ENCODE data around the gene SMAD3. TPM values are rescaled to one million over a fixed set of nuclear protein-coding genes. Genes with fewer than 3 reads are reported as not detected.

SMAD3 gene
- polyA plus RNA-seq, 1 donor from 2014 or later = 1.0 TPM

GRCh38 chr15:67186688-67187087 is 121.3 kb downstream of the SMAD3 start:
- no peak for TF ChIP-seq EP300 (conservative IDR thresholded peaks at IDR 0.05; ENCODE audit: poor library complexity, severe bottlenecking)
- TF ChIP-seq REST (IDR thresholded peaks at IDR 0.05; ENCODE audit: borderline replicate concordance) = no peak
- no peak for TF ChIP-seq CTCF (IDR thresholded peaks at IDR 0.05; ENCODE audit: poor library complexity, severe bottlenecking)
- TF ChIP-seq EZH2 (IDR thresholded peaks at IDR 0.05; ENCODE audit: borderline replicate concordance, insufficient read depth, low read length, poor library complexity, severe bottlenecking) = no peak
- no peak for TF ChIP-seq RAD21 (conservative IDR thresholded peaks at IDR 0.05)
- no peak for TF ChIP-seq POLR2AphosphoS5 (IDR thresholded peaks at IDR 0.05)
- TF ChIP-seq MXI1 (conservative IDR thresholded peaks at IDR 0.05; ENCODE audit: poor library complexity, severe bottlenecking) = no peak
- TF ChIP-seq SMC3 (conservative IDR thresholded peaks at IDR 0.05; ENCODE audit: poor library complexity) = no peak
- no peak for TF ChIP-seq TAF1 (IDR thresholded peaks at IDR 0.05; ENCODE audit: low read depth)

GRCh38 chr15:67187351-67187854 is 122.0 kb downstream of the SMAD3 start:
- no peak overlapping the region for H2AFZ ChIP-seq (ENCODE audit: low read depth, low read length)

More at GRCh38 chr15:67186688-67187087, 121.3 kb downstream of the SMAD3 start:
- H3K27me3 ChIP-seq (ENCODE audit: insufficient read depth, low read depth, low read length) = no peaks in the 10 kb centered on the region
- H3K36me3 ChIP-seq (ENCODE audit: insufficient read depth, low read length) = no peaks in the 10 kb centered on the region
- H3K9ac ChIP-seq (ENCODE audit: low read length) = no peak overlapping the region
- H3K27ac ChIP-seq (ENCODE audit: low read length) = no peak overlapping the region
- H3K79me2 ChIP-seq (replicated peaks; ENCODE audit: insufficient read depth, low read length) = no peaks in the 10 kb centered on the region
- no peaks in the 10 kb centered on the region for H3F3A ChIP-seq (ENCODE audit: insufficient read depth, low read length, poor library complexity, severe bottlenecking)
- no peak overlapping the region for H2AFZ ChIP-seq (ENCODE audit: low read depth, low read length)
- no peaks in the 10 kb centered on the region for H4K20me1 ChIP-seq (ENCODE audit: insufficient read depth)
- H3K4me2 ChIP-seq (ENCODE audit: low read length) = no peak overlapping the region
- H3K9me2 ChIP-seq (ENCODE audit: insufficient read depth, low read length) = no peaks in the 10 kb centered on the region
- no peaks in the 10 kb centered on the region for H3K9me3 ChIP-seq (ENCODE audit: low read length)
- no peak overlapping the region for H3K4me3 ChIP-seq (ENCODE audit: low read length)

More at GRCh38 chr15:67187351-67187854, 122.0 kb downstream of the SMAD3 start:
- TF ChIP-seq EP300 (conservative IDR thresholded peaks at IDR 0.05; ENCODE audit: poor library complexity, severe bottlenecking) = no peak
- no peak for TF ChIP-seq MXI1 (conservative IDR thresholded peaks at IDR 0.05; ENCODE audit: poor library complexity, severe bottlenecking)
- no peak for TF ChIP-seq RAD21 (conservative IDR thresholded peaks at IDR 0.05)
- no peak for TF ChIP-seq EZH2 (IDR thresholded peaks at IDR 0.05; ENCODE audit: borderline replicate concordance, insufficient read depth, low read length, poor library complexity, severe bottlenecking)
- TF ChIP-seq REST (IDR thresholded peaks at IDR 0.05; ENCODE audit: borderline replicate concordance) = no peak
- TF ChIP-seq POLR2AphosphoS5 (IDR thresholded peaks at IDR 0.05) = no peak
- TF ChIP-seq CTCF (IDR thresholded peaks at IDR 0.05; ENCODE audit: poor library complexity, severe bottlenecking) = no peak
- no peak for TF ChIP-seq SMC3 (conservative IDR thresholded peaks at IDR 0.05; ENCODE audit: poor library complexity)
- no peak for TF ChIP-seq TAF1 (IDR thresholded peaks at IDR 0.05; ENCODE audit: low read depth)
- no peaks in the 10 kb centered on the region for H3K9me2 ChIP-seq (ENCODE audit: insufficient read depth, low read length)
- H3K9ac ChIP-seq (ENCODE audit: low read length) = no peak overlapping the region
- H3K36me3 ChIP-seq (ENCODE audit: insufficient read depth, low read length) = no peaks in the 10 kb centered on the region
- H3F3A ChIP-seq (ENCODE audit: insufficient read depth, low read length, poor library complexity, severe bottlenecking) = no peaks in the 10 kb centered on the region
- no peaks in the 10 kb centered on the region for H3K79me2 ChIP-seq (replicated peaks; ENCODE audit: insufficient read depth, low read length)
- no peaks in the 10 kb centered on the region for H3K9me3 ChIP-seq (ENCODE audit: low read length)
- no peak overlapping the region for H3K4me3 ChIP-seq (ENCODE audit: low read length)
- H4K20me1 ChIP-seq (ENCODE audit: insufficient read depth) = no peaks in the 10 kb centered on the region
- no peaks in the 10 kb centered on the region for H3K27me3 ChIP-seq (ENCODE audit: insufficient read depth, low read depth, low read length)
- H3K4me2 ChIP-seq (ENCODE audit: low read length) = no peak overlapping the region
- H3K27ac ChIP-seq (ENCODE audit: low read length) = no peak overlapping the region

Measured in neural cell (in vitro differentiated cells).